ENCODE data around the gene TMEM30B. TPM values are rescaled to one million over a fixed set of nuclear protein-coding genes. Genes with fewer than 3 reads are reported as not detected.

The TMEM30B gene
- total and polyA plus RNA-seq, 8 donors = 11.2 to 52.2 (median 16.6) TPM

DNA sequence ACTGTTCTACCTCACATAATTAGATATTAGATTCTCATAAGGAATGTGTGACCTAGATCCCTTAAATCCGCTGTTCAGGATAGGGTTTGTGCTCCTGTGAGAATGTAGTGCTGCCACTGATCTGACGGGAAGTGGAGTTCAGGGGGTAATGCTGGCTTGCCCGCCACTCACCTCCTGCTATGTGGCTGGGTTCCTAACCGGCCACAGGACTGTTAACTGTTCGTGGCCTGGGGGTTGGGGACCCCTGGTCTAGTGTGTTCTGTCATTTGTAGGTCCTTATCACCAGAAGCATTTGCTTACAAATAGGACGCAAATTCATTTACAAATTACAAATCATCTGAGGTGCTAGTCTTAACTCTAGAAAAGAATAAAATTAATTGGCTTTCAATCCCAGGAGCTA is 16.4 kb upstream of the TMEM30B start:
- WGBS, 5 donors = 72 to 84% (median 79%) methylated on average over 6 of the region's 6 CpGs
- Histone ChIP-seq H3K36me3 (no peaks in the 10 kb centered on the region), H3K27ac (no peak overlapping the region)

DNA sequence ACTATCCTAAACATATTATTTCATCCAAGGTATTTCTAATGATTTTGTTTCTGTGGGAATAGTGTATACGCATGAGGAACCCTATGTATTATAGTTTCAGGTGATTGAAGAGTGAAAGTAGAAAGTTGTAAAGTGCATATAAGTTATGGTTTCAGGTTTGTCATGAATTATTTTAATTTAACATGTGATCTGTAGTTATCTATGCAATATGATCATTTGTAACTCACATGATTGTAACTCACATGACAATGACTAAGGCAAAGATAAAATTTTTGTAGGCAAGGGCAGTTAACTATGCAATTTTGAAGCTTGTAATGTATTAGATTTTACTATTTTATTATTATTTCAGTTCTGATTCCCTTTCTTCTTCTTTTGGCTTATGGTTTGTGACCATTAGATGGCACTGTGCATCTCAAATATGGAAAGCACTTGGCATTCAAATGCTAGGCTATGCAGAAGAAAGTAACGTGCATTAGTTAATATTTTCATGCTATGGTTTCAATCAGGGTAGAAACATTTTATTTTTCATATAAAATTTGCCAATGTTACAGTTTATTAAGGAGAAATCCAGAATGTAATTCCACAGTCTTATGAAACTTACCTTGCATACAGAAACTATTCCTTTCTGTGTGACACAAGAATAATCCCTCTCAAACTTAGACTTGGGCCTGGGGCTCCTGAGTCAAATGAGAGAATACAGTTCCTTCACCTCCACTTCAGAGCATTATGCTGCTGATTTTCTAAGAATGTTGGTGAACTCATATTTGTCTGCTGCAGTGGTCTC is 15.8 kb upstream of the TMEM30B start:
- no peak for TF ChIP-seq EP300 (IDR thresholded peaks at IDR 0.05)
- TF ChIP-seq POLR2A (IDR thresholded peaks at IDR 0.05) = no peak
- TF ChIP-seq, protein P1, sequence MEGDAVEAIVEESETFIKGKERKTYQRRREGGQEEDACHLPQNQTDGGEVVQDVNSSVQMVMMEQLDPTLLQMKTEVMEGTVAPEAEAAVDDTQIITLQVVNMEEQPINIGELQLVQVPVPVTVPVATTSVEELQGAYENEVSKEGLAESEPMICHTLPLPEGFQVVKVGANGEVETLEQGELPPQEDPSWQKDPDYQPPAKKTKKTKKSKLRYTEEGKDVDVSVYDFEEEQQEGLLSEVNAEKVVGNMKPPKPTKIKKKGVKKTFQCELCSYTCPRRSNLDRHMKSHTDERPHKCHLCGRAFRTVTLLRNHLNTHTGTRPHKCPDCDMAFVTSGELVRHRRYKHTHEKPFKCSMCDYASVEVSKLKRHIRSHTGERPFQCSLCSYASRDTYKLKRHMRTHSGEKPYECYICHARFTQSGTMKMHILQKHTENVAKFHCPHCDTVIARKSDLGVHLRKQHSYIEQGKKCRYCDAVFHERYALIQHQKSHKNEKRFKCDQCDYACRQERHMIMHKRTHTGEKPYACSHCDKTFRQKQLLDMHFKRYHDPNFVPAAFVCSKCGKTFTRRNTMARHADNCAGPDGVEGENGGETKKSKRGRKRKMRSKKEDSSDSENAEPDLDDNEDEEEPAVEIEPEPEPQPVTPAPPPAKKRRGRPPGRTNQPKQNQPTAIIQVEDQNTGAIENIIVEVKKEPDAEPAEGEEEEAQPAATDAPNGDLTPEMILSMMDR (IDR thresholded peaks at IDR 0.05) = peak in 3 of 7 experiments; percentile 28 to 60 (median 36)
- no peak for TF ChIP-seq POLR2AphosphoS5 (IDR thresholded peaks at IDR 0.05)
- intact Hi-C loops (cut with DNase I; ENCODE audit: low total_unique reads) = no loop called here
- no peaks in the 10 kb centered on the region for H3K27me3 ChIP-seq
- 25 to 36% (median 32%) methylated on average over 2 of the region's 2 CpGs for WGBS, 5 donors
- H3K36me3 ChIP-seq = no peaks in the 10 kb centered on the region
- H3K9me3 ChIP-seq = no peaks in the 10 kb centered on the region
- H3K4me3 ChIP-seq = no peak overlapping the region
- no peak overlapping the region for H3K27ac ChIP-seq
- H3K4me1 ChIP-seq = peaks cover 0 to 14% (median 3%) of the 10 kb centered on the region in 4 donors
- DNase-seq = peak in 1 of 2 donors; percentile 73

More for the DNA sequence above, 16.4 kb upstream of the TMEM30B start:
- H3K9me3 ChIP-seq = no peaks in the 10 kb centered on the region
- no peaks in the 10 kb centered on the region for H3K27me3 ChIP-seq
- intact Hi-C loops (cut with DNase I; ENCODE audit: low total_unique reads) = no loop called here
- H3K4me1 ChIP-seq = peaks cover 0 to 14% (median 3%) of the 10 kb centered on the region in 4 donors
- no peak for DNase-seq
- TF ChIP-seq EP300 (IDR thresholded peaks at IDR 0.05) (no peak), POLR2AphosphoS5 (IDR thresholded peaks at IDR 0.05) (no peak), POLR2A (IDR thresholded peaks at IDR 0.05) (no peak)
- TF ChIP-seq, protein P1 (IDR thresholded peaks at IDR 0.05) = no peak
- H3K4me3 ChIP-seq = no peak overlapping the region

DNA sequence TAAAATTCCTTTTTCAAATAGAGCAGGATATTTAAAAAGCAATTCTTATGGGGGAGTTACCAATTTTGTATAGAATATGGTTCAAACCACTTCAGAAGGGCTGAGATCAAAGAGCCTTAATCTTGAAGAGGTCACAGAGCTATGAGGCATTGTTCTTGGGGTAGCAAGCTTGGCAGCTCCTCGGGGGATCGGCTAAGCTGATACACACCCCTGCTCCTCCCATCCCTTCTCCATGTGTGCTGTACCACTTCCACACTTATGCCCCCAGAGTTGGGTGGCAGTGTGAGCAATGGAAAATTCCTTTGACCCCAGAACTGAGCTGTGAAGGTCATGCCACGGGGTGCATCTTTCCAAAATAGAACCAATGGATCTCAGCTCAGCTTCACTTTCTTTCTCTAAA is 15.0 kb upstream of the TMEM30B start:
- Histone ChIP-seq H3K4me3 (no peak overlapping the region), H3K27me3 (no peaks in the 10 kb centered on the region), H3K9me3 (no peaks in the 10 kb centered on the region), H3K4me1 (peaks cover 0 to 14% (median 3%) of the 10 kb centered on the region in 4 donors), H3K36me3 (no peaks in the 10 kb centered on the region), H3K27ac (no peak overlapping the region)
- TF ChIP-seq EP300 (IDR thresholded peaks at IDR 0.05) (no peak), POLR2A (IDR thresholded peaks at IDR 0.05) (no peak), POLR2AphosphoS5 (IDR thresholded peaks at IDR 0.05) (no peak)
- TF ChIP-seq, protein P1 (IDR thresholded peaks at IDR 0.05) = no peak
- no peak for DNase-seq
- 21 to 37% (median 22%) methylated on average over 3 of the region's 3 CpGs for WGBS, 5 donors
- intact Hi-C loops (cut with DNase I; ENCODE audit: low total_unique reads) = no loop called here

DNA sequence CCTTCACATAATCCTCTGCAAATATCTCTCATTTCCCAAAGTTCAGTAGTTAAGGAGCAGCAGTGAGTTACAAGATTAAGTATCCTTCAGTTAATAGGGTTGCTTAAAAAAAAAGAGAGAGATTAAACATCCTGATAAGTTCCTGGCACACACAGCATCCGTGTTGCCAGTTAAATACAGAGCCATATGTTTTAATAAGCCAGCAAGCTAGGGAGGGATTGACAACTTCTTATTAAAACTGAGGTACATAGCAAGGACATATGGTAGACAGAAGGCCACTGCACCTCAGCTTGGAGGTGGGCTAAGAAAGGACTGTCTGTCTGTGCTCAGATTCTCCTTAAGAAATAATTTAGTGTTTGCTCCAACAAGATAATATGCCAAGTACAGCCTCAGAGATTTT is 9.6 kb upstream of the TMEM30B start:
- no peak for TF ChIP-seq EP300 (IDR thresholded peaks at IDR 0.05)
- TF ChIP-seq POLR2AphosphoS5 (IDR thresholded peaks at IDR 0.05) = no peak
- TF ChIP-seq, protein P1 (IDR thresholded peaks at IDR 0.05) = no peak
- TF ChIP-seq POLR2A (IDR thresholded peaks at IDR 0.05) = no peak
- 23 to 48% (median 25%) methylated on average over 1 of the region's 1 CpG for WGBS, 5 donors
- Histone ChIP-seq H3K27ac (no peak overlapping the region), H3K27me3 (no peaks in the 10 kb centered on the region), H3K4me1 (peaks cover 4 to 9% (median 8%) of the 10 kb centered on the region in 4 donors), H3K4me3 (no peak overlapping the region), H3K36me3 (no peaks in the 10 kb centered on the region), H3K9me3 (no peaks in the 10 kb centered on the region)
- DNase-seq = no peak
- intact Hi-C loops (cut with DNase I; ENCODE audit: low total_unique reads) = no loop called here
